GM13977 (cell line): ENCODE results near the gene MUC5AC.
A peak's percentile ranks its signal among the peaks of the same experiment; 100 is the strongest.

Experiments
- DNase-seq: peaks from one replicate; pipeline ENCODE4 v3.0.0; 2012; ENCODE audit warnings: low spot score
- in situ Hi-C: fragments of 300-500 bp; cut with MboI; formaldehyde crosslinking; loops from one replicate; pipeline ENCODE4 v1.12.0; 2022; ENCODE audit warnings: low sequenced_read_pairs, low pct_unique_long_range_greater_than_20kb, mixed read lengths, inconsistent platforms; ENCODE audit not compliant: unreplicated experiment
- TF ChIP-seq, protein P1 (sequence below): IDR thresholded peaks from 2 replicates; pipeline ENCODE4 v1.5.1; 2012; ENCODE audit warnings: mild to moderate bottlenecking, control low read depth; ENCODE audit not compliant: insufficient read depth; ENCODE audit errors: extremely low read depth, missing control alignments

Gene MUC5AC

GRCh38 chr11:1201395-1202153 is 43.8 kb downstream of the MUC5AC start:
- in situ Hi-C loops: no loop called here

GRCh38 chr11:1202154-1202775 is 44.5 kb downstream of the MUC5AC start:
- TF ChIP-seq, protein P1, sequence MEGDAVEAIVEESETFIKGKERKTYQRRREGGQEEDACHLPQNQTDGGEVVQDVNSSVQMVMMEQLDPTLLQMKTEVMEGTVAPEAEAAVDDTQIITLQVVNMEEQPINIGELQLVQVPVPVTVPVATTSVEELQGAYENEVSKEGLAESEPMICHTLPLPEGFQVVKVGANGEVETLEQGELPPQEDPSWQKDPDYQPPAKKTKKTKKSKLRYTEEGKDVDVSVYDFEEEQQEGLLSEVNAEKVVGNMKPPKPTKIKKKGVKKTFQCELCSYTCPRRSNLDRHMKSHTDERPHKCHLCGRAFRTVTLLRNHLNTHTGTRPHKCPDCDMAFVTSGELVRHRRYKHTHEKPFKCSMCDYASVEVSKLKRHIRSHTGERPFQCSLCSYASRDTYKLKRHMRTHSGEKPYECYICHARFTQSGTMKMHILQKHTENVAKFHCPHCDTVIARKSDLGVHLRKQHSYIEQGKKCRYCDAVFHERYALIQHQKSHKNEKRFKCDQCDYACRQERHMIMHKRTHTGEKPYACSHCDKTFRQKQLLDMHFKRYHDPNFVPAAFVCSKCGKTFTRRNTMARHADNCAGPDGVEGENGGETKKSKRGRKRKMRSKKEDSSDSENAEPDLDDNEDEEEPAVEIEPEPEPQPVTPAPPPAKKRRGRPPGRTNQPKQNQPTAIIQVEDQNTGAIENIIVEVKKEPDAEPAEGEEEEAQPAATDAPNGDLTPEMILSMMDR: no peak
- in situ Hi-C loops: no loop called here
- no peak for DNase-seq

More at GRCh38 chr11:1201395-1202153, 43.8 kb downstream of the MUC5AC start:
- DNase-seq: no peak
- TF ChIP-seq, protein P1: no peak

DNA sequence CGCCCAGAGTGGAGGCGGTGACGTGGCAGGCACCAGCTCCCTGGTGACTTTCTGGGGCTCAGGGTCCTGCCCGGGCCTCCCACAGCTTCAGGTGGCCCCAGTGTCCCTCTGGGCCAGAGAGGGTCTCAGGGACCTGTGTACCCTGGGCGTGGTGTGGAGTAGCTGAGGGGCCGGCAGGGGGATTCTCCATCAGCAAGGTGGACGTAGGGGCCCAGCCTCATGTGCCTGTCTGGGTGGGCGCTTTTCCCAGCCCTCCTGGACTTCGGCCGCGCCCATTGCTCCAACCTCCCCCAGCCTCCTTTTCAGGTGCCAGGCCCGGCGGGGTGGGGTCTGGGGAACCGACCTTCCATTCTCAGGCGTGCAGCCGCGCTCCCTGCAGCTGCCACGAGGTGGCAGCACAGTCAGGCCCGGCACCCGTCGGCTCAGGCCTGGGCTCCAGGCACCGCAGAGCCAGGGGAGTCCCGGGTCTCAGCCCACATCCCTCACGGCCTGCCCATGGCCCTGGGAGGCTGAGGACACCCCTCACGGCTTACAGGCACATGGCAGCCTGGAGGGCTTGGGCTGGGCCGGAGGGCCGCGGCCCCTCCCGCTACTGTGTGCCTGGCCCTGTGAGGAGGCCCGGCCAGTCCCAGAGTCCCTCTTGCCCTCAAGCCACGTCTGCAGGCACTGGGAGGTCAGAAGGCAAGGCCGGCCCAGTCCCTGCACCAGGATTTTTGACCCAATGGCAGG is 45.2 kb downstream of the MUC5AC start:
- DNase-seq: peak; percentile 93

GRCh38 chr11:1203505-1204271 is 45.9 kb downstream of the MUC5AC start:
- TF ChIP-seq, protein P1: no peak
- in situ Hi-C loops: no loop called here
- no peak for DNase-seq

More for the DNA sequence above, 45.2 kb downstream of the MUC5AC start:
- in situ Hi-C loops: no loop called here
- TF ChIP-seq, protein P1: peak; percentile 94

- DNase-seq: no peak
- TF ChIP-seq, protein P1: no peak
- in situ Hi-C loops: no loop called here
Observed at GRCh38 chr11:1204381-1205101, 46.8 kb downstream of the MUC5AC start.
